PC-3 (cell line): ENCODE results near the gene KL.

ENCODE experiments used
- CTCF ChIP-seq: fragments of 300-600 bp; sonication (generic); conservative IDR thresholded peaks from 2 replicates; pipeline ENCODE4 v1.5.1; 2017; ENCODE audit warnings: antibody characterized with exemption, low read depth, mild to moderate bottlenecking, low read length
- EZH2 ChIP-seq: fragments of 300-600 bp; sonication (generic); IDR thresholded peaks from one replicate; pipeline ENCODE4 v1.6.1; 2017; ENCODE audit warnings: antibody characterized with exemption, mild to moderate bottlenecking, low read length; ENCODE audit not compliant: unreplicated experiment

- no peak for TF ChIP-seq CTCF
- no peak for TF ChIP-seq EZH2
Measured at GRCh38 chr13:33006638-33007037, 9.6 kb upstream of the KL start.
